VCaP (cell line): ENCODE measurements around the gene GUCY2D.
A peak's percentile ranks its signal among the peaks of the same experiment; 100 is the strongest.

Experiments
- H3K27ac ChIP-seq: fragments of 450-650 bp; 2 replicates; pipeline ENCODE4 v1.5.1; 2017
- CTCF ChIP-seq: fragments of 450-650 bp; conservative IDR thresholded peaks from 2 replicates; pipeline ENCODE4 v1.5.1; 2017; ENCODE audit warnings: mild to moderate bottlenecking, moderate library complexity

GUCY2D gene

DNA sequence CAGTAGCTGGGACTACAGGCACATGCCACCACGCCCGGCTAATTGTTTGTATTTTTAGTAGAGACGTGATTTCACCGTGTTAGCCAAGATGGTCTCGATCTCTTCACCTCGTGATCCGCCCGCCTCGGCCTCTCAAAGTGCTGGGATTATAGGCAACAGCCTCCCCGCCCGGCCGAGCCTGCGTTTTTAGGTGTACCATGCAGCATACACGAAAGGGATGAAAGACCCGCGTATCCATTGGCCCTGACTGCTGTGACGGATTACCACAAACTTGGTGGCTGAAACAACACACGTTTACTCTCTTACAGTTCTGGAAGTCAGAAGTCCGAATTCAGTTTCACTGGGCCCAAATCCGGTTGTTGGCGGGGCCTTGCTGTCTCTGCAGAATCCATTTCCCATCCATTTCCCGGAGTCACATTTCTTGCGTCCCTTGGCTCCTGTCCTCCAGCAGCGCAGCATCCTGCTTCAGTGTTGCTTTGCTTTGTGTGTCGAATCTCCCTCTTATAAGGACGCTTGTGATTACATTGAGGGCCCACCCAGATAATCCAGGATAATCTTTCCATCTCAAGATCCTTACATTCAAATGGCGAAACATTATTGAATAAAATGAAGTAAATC lies 8.3 kb upstream of the GUCY2D start:
- TF ChIP-seq CTCF: no peak
- no peak overlapping the region for H3K27ac ChIP-seq

DNA sequence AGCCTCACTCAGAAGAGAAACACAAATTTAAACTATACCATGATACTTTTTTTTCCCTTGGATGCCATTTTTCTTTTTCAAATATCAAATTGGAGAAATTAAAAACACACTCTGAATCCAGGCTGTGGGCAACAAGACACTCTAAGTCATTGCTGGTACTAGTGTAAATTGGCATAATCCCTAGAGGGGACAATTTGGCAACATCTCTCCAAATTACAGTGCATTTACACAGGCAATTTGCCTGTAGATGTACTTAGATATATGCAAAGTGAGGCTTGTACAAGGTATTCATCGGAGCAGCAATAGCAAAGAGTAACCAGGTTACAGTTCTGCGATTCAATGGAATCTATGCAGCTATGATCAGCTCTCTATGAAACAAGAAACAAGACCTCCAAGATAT lies 6.7 kb upstream of the GUCY2D start:
- TF ChIP-seq CTCF: no peak
- H3K27ac ChIP-seq: no peak overlapping the region

DNA sequence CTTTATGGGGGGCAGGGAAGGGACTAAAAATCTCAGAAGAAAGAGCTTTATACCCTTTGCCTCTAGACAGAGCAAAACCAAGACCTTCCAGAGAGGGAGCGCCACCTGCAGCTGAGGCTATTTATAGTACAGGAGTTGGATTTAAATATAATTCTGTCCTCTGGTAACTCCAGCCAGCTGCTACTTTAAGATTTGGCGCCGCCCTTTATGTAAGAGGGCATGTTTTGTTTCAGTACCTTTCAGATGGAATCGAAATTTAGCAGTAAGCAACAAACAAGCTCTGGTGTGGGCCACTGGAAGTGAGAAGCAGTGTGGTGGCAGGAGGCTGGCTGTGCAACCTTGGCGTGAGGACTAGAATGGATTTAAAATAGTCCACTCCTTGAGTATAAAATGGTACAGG lies 5.2 kb upstream of the GUCY2D start:
- H3K27ac ChIP-seq: no peak overlapping the region
- peak; percentile 41 for TF ChIP-seq CTCF

- no peak overlapping the region for H3K27ac ChIP-seq
- TF ChIP-seq CTCF: no peak
Measured at GRCh38 chr17:8002721-8003593, 542 bp downstream of the GUCY2D start.

DNA sequence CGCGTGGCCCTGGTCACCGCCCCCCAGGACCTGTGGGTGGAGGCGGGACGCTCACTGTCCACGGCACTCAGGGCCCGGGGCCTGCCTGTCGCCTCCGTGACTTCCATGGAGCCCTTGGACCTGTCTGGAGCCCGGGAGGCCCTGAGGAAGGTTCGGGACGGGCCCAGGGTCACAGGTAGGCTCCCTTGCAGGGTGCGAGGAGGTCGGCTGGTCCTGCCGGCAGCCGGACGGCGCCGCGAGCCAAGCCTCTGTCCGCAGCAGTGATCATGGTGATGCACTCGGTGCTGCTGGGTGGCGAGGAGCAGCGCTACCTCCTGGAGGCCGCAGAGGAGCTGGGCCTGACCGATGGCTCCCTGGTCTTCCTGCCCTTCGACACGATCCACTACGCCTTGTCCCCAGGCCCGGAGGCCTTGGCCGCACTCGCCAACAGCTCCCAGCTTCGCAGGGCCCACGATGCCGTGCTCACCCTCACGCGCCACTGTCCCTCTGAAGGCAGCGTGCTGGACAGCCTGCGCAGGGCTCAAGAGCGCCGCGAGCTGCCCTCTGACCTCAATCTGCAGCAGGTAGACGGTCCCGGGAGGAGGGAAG lies 1.3 kb downstream of the GUCY2D start:
- TF ChIP-seq CTCF: no peak
- H3K27ac ChIP-seq: no peak overlapping the region

GRCh38 chr17:8004899-8005298 lies 2.5 kb downstream of the GUCY2D start:
- H3K27ac ChIP-seq: no peak overlapping the region
- TF ChIP-seq CTCF: no peak

GRCh38 chr17:8005357-8005756 lies 2.9 kb downstream of the GUCY2D start:
- no peak overlapping the region for H3K27ac ChIP-seq
- no peak for TF ChIP-seq CTCF
